ENCODE data around the gene MVB12B.

DNA sequence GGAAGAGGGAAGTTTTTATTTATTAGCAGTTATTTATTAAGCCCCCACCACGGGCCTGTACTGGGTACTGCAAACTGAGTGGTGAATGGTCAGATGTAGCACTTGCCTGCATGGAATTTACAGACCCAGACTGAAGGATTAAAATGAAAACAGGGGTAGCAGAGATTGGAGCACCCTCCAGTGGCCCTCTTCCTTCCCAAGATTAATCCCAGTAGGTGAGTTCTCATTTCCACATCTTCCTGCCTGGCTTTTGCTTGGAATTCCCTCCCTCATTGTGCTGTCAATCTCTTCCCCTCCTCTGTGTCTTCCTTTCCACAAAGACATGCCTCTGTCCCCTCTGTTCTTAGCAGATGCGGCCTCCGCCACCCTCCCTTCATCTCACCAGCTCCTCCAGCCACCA lies 39.2 kb downstream of the MVB12B start:
- TF ChIP-seq, protein P1, sequence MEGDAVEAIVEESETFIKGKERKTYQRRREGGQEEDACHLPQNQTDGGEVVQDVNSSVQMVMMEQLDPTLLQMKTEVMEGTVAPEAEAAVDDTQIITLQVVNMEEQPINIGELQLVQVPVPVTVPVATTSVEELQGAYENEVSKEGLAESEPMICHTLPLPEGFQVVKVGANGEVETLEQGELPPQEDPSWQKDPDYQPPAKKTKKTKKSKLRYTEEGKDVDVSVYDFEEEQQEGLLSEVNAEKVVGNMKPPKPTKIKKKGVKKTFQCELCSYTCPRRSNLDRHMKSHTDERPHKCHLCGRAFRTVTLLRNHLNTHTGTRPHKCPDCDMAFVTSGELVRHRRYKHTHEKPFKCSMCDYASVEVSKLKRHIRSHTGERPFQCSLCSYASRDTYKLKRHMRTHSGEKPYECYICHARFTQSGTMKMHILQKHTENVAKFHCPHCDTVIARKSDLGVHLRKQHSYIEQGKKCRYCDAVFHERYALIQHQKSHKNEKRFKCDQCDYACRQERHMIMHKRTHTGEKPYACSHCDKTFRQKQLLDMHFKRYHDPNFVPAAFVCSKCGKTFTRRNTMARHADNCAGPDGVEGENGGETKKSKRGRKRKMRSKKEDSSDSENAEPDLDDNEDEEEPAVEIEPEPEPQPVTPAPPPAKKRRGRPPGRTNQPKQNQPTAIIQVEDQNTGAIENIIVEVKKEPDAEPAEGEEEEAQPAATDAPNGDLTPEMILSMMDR (IDR thresholded peaks at IDR 0.05 in 4 of 5, conservative IDR thresholded peaks at IDR 0.05 in 1 of 5) = peak in 1 of 5 experiments; percentile 8
- no peak for TF ChIP-seq POLR2A (IDR thresholded peaks at IDR 0.05)
